GM12878 (cell line): Measurements from ENCODE around the gene SPATS1. TPM values are rescaled to one million over a fixed set of nuclear protein-coding genes. Genes with fewer than 3 reads are reported as not detected.

ENCODE experiments used
- ATAC-seq: fragments of 200-7000 bp; cut with Tn5 transposase; 3 replicates; pipeline ENCODE4 v1.9.1; 2020; ENCODE audit warnings: mild to moderate bottlenecking, moderate library complexity
- BruUV-seq: library from RNA; stranded (reverse); fragments of 400-500 nt; replicated peaks from 2 replicates; lab custom pipeline; 2021; lab: Mats Ljungman, UMichigan
- CTCF ChIA-PET: fragments of 300-600 bp; sonication (Branson Sonifier 250); formaldehyde crosslinking; extraction: SDS; loops from one replicate; lab custom pipeline; 2021; ENCODE audit warnings: inconsistent platforms; lab: Yijun Ruan, JAX
- POLR2A ChIA-PET: fragments of 350-600 bp; formaldehyde crosslinking; extraction: SDS; loops from one replicate; lab custom pipeline; 2021; ENCODE audit warnings: inconsistent platforms; lab: Charles Lee
- RAD21 ChIA-PET: fragments of 300-600 bp; sonication (Branson Sonifier 250); formaldehyde crosslinking; loops from one replicate; lab custom pipeline; 2023; ENCODE audit warnings: antibody characterized with exemption; ENCODE audit not compliant: unreplicated experiment; lab: Charles Lee
- SMC1A ChIA-PET: fragments of 300-600 bp; sonication (Branson Sonifier 250); formaldehyde crosslinking; loops from one replicate; lab custom pipeline; 2023; ENCODE audit not compliant: unreplicated experiment, uncharacterized antibody; lab: Charles Lee
- DNase-seq: peaks from one replicate; pipeline ENCODE4 v3.0.0-alpha.2; 2011; ENCODE audit warnings: low read depth, low spot score
- FAIRE-seq: peaks from 3 replicates; lab custom pipeline; 2011; peaks lifted over from hg19 to GRCh38; lab: Jason Lieb, UNC
- H2AFZ ChIP-seq: 2 replicates; pipeline ENCODE4 v1.6.0; 2011; ENCODE audit warnings: low read depth, low read length, control low read depth; ENCODE audit not compliant: control insufficient read depth
- H3K27ac ChIP-seq: 2 replicates; pipeline ENCODE4 v1.5.1; 2011; ENCODE audit warnings: control low read depth; ENCODE audit not compliant: control insufficient read depth, insufficient read depth
- H3K27me3 ChIP-seq, 2 experiments: replicated peaks in 1 of 2; 2 replicates each; pipeline versions ENCODE4 v1.6.0 to v1.6.1; 2011; ENCODE audit warnings: low read length in 1 of 2; ENCODE audit not compliant: control insufficient read depth in 2 of 2, insufficient read depth in 2 of 2
- H3K36me3 ChIP-seq, 2 experiments: 2 replicates each; pipeline ENCODE4 v1.5.1; 2011; ENCODE audit warnings: low read length in 1 of 2; ENCODE audit not compliant: control insufficient read depth in 2 of 2, insufficient read depth in 2 of 2
- H3K4me1 ChIP-seq: 2 replicates; pipeline ENCODE4 v1.6.1; 2011; ENCODE audit warnings: mild to moderate bottlenecking, low read length, moderate library complexity, mixed read lengths; ENCODE audit not compliant: control insufficient read depth, insufficient read depth
- H3K4me2 ChIP-seq: 2 replicates; pipeline ENCODE4 v1.6.0; 2011; ENCODE audit warnings: control low read depth; ENCODE audit not compliant: control insufficient read depth, insufficient read depth
- H3K4me3 ChIP-seq: fragments of 200-600 bp; sonication (generic); 2 replicates; pipeline ENCODE4 v1.5.1; 2016
- H3K79me2 ChIP-seq: 2 replicates; pipeline ENCODE4 v1.6.0; 2011; ENCODE audit warnings: low read length; ENCODE audit not compliant: control insufficient read depth, insufficient read depth
- H3K9ac ChIP-seq: 2 replicates; pipeline ENCODE4 v1.8.0; 2011; ENCODE audit warnings: low read length, control low read depth, mixed read lengths; ENCODE audit not compliant: control insufficient read depth, insufficient read depth
- H3K9me3 ChIP-seq: replicated peaks from 3 replicates; pipeline ENCODE4 v1.5.1; 2011; ENCODE audit warnings: mild to moderate bottlenecking, low read length; ENCODE audit not compliant: control insufficient read depth, insufficient read depth
- H4K20me1 ChIP-seq: 2 replicates; pipeline ENCODE4 v1.6.0; 2011; ENCODE audit not compliant: control insufficient read depth, insufficient read depth
- ELK1 ChIP-seq: IDR thresholded peaks from 2 replicates; pipeline ENCODE4 v1.6.1; 2012; ENCODE audit warnings: low read depth, low read length, improper control_type of control experiment
- NKRF ChIP-seq: fragments of 450-650 bp; conservative IDR thresholded peaks from 2 replicates; pipeline ENCODE4 v1.6.1; 2017; ENCODE audit warnings: mild to moderate bottlenecking, moderate library complexity
- POLR2A ChIP-seq: IDR thresholded peaks from 2 replicates; pipeline ENCODE4 v1.6.1; 2011; ENCODE audit warnings: low read depth, mild to moderate bottlenecking, low read length
- POLR2AphosphoS5 ChIP-seq: IDR thresholded peaks from 2 replicates; pipeline ENCODE4 v1.6.1; 2011; ENCODE audit warnings: mild to moderate bottlenecking, low read length, inconsistent platforms
- WGBS: methylation state at CpG from one replicate; pipeline ENCODE4 v1.1.6; 2016; ENCODE audit warnings: low lambda C conversion rate; ENCODE audit not compliant: insufficient replicate concordance, insufficient coverage; ENCODE audit errors: missing lambda C conversion rate; 5-methylcytosine and 5-hydroxymethylcytosine counted together
- in situ Hi-C: fragments of 300-500 bp; cut with MboI; formaldehyde crosslinking; loops from 9 replicates; pipeline ENCODE4 v1.14.3; 2018; ENCODE audit warnings: mixed read lengths
- intact Hi-C: fragments of 100-400 bp; cut with micrococcal nuclease; formaldehyde crosslinking; loops from one replicate; pipeline ENCODE4 v1.14.2; 2022; ENCODE audit not compliant: unreplicated experiment
- polyA plus RNA-seq, 11 experiments: library from polyadenylated mRNA; depleted of rRNA in 4 of 11; unstranded in 6 of 11; stranded (reverse) in 5 of 11; fragments of >200 nt; fragmentation: Nextera tagmentation in 4 of 11; fragmentation: Illumina TruSeq in 1 of 11; extraction: Ambion mirVana in 4 of 11; extraction: Trizol in 1 of 11; gene quantifications; 1 replicate in 1 of 11; 2 replicates in 10 of 11; pipeline versions ENCODE4 v1.2.1 to v1.2.3, GENCODE V29; 2011 to 2016; ENCODE audit warnings: inconsistent platforms in 2 of 11, missing spikeins in 2 of 11, low read depth in 1 of 11
- total RNA-seq, 4 experiments: library from RNA; depleted of rRNA in 3 of 4; stranded (reverse); fragments of >200 nt in 3 of 4; fragmentation: Illumina TruSeq in 1 of 4; extraction: Trizol in 1 of 4; gene quantifications; 2 replicates each; pipeline versions ENCODE4 v1.2.1 to v1.2.3, GENCODE V29; 2013 to 2021

The SPATS1 gene
- total and polyA plus RNA-seq, 10 of the 15 experiments (the other 5 are each of a cell fraction or from before 2014, with no cell fraction given): 0.12 TPM; not detected in 9

GRCh38 chr6:44307217-44307616, 35.2 kb upstream of the SPATS1 start:
- peaks cover 20 to 26% of the 10 kb centered on the region in 2 experiments for H3K36me3 ChIP-seq
- ChIA-PET RAD21 (interaction anchor here (2.8 kb wide), 1 partner anchor 39 kb away, joined by 22 read pairs; no protein-coding TSS in a partner anchor), CTCF (interaction anchor here (1.9 to 7.4 kb wide), 2 partner anchors 36 to 40 kb away, joined by 4 to 87 read pairs; partner anchors contain the start of genes NFKBIE and TMEM151B), POLR2A (no interaction called here), SMC1A (interaction anchor here (3.0 kb wide), 1 partner anchor 39 kb away, joined by 22 read pairs; no protein-coding TSS in a partner anchor)
- no peak overlapping the region for H2AFZ ChIP-seq
- no peak for TF ChIP-seq NKRF
- TF ChIP-seq POLR2A: peak; percentile 66
- no peak for TF ChIP-seq ELK1
- TF ChIP-seq POLR2AphosphoS5: peak; percentile 46; the same call in 1 of the 2 replicates
- BruUV-seq: no TSS peak
- peaks cover 4% of the 10 kb centered on the region for H3K4me1 ChIP-seq
- H4K20me1 ChIP-seq: no peaks in the 10 kb centered on the region
- in situ Hi-C loops: no loop called here
- peaks cover 3% of the 10 kb centered on the region for H3K79me2 ChIP-seq
- ATAC-seq (no peak), DNase-seq (no peak), FAIRE-seq (no peak)
- H3K27me3 ChIP-seq: no peaks in the 10 kb centered on the region
- no peaks in the 10 kb centered on the region for H3K9me3 ChIP-seq
- no peak overlapping the region for H3K4me3 ChIP-seq
- H3K27ac ChIP-seq: no peak overlapping the region
- H3K4me2 ChIP-seq: no peak overlapping the region
- 90% methylated on average over 10 of the region's 10 CpGs for WGBS
- no peak overlapping the region for H3K9ac ChIP-seq
- intact Hi-C loops: no loop called here
